Heart right ventricle (tissue), 16 donors: ENCODE results near the gene CELF4. TPM values are rescaled to one million over a fixed set of nuclear protein-coding genes. Genes with fewer than 3 reads are reported as not detected.

Source experiments
- ATAC-seq, 8 donors: fragments of 200-7000 bp; cut with Tn5 transposase; one replicate each; pipeline ENCODE4 v1.9.1; 2020; ENCODE audit warnings: mild to moderate bottlenecking in 8 of 8, moderate library complexity in 8 of 8, moderate number of reproducible peaks in 1 of 8
- DNase-seq, 2 donors: peaks; one replicate each; pipeline ENCODE4 v3.0.0-alpha.2; 2020
- H3K27ac ChIP-seq, 10 donors: fragments of 200-600 bp; sonication (generic) in 2 of 10; one replicate each; pipeline versions ENCODE4 v1.5.0 to v1.8.0; 2020 to 2022; ENCODE audit warnings: mild to moderate bottlenecking in 3 of 10
- H3K27me3 ChIP-seq, 7 donors: fragments of 200-600 bp; one replicate each; pipeline ENCODE4 v1.8.0; 2021 to 2022; ENCODE audit warnings: mild to moderate bottlenecking in 2 of 7
- H3K36me3 ChIP-seq, 9 donors: fragments of 200-600 bp; sonication (generic) in 1 of 9; one replicate each; pipeline versions ENCODE4 v1.5.0 to v1.8.0; 2020 to 2022; ENCODE audit warnings: mild to moderate bottlenecking in 2 of 9
- H3K4me1 ChIP-seq, 9 donors: fragments of 200-600 bp; sonication (generic) in 1 of 9; one replicate each; pipeline versions ENCODE4 v1.5.0 to v1.8.0; 2020 to 2022; ENCODE audit warnings: mild to moderate bottlenecking in 4 of 9
- H3K4me3 ChIP-seq, 10 donors: fragments of 200-600 bp; sonication (generic) in 2 of 10; one replicate each; pipeline versions ENCODE4 v1.5.0 to v1.8.0; 2020 to 2022; ENCODE audit warnings: mild to moderate bottlenecking in 7 of 10, moderate library complexity in 2 of 10
- H3K9me3 ChIP-seq, 11 donors: fragments of 200-600 bp in 10 of 11; sonication (generic) in 2 of 11; one replicate each; pipeline versions ENCODE4 v1.5.0 to v1.8.0; 2013 to 2022; ENCODE audit warnings: mild to moderate bottlenecking in 2 of 11, control low read depth in 1 of 11, moderate library complexity in 1 of 11
- WGBS, 2 donors: extraction: QIAGEN DNeasy Blood & Tissue Kit; methylation state at CpG; one replicate each; pipeline ENCODE4 v1.1.7; 2013; ENCODE audit warnings: inconsistent platforms in 1 of 2; 5-methylcytosine and 5-hydroxymethylcytosine counted together
- intact Hi-C, 10 donors: fragments of 100-400 bp; cut with DNase I; formaldehyde crosslinking; loops; one replicate each; pipeline versions ENCODE4 v1.11.1 to v1.14.2; 2022
- polyA plus RNA-seq, 2 donors: library from polyadenylated mRNA; stranded (reverse); fragments of 200-250 nt; gene quantifications; one replicate each; pipeline ENCODE4 v1.2.3, GENCODE V29; 2013
- total RNA-seq, 10 donors: library from RNA; stranded (reverse); fragmentation: NEBNext Ultra II Directional in 3 of 10; extraction: Animal tissue kit (Norgen Biotek cat#: 25700) in 3 of 10; gene quantifications; one replicate each; pipeline versions ENCODE4 v1.2.1 to v1.2.4, GENCODE V29; 2021 to 2023
- TF ChIP-seq, protein P1 (sequence below), 9 donors: fragments of 200-600 bp; sonication (generic) in 2 of 9; IDR thresholded peaks; one replicate each; pipeline versions ENCODE4 v1.5.0 to v1.8.0; 2021 to 2022; ENCODE audit warnings: antibody characterized with exemption in 9 of 9, mild to moderate bottlenecking in 5 of 9, moderate library complexity in 1 of 9
- donor health status: Arrhythmogenic right ventricular cardiomyopathy.
- donor health status: ischemic (EF 13 %, LVEDD 7.1; RV severe dilation, severe dysfunction).
- donor health status: healthy with polysubstance abuse.
- donor health status: DM: no; HTN: yes; CAD: no.
- donor health status: DM: no; HTN: no; CAD: no.
- donor health status: ischemic (EF 25% LVEDD 6.9; RV normal size, moderate dysfunction).
- donor health status: ischemic (EF 25% LVEDD 5.7; RV mildly dilated, moderate dysfunction).
- donor health status: healthy.
- donor health status: DM: yes; HTN: yes; CAD: no.
- donor health status: Ischemic cardiomyopathy.
- donor health status: ischemic (EF 35%, LVEDD 5.7; RV mildly dilated, moderate dysfunction).
- donor health status: nonischemic (EF 11% LVEDD 7.7; RV severe dilation, severe dysfunction).
- donor health status: DM: yes; HTN: yes; CAD: no.
- donor health status: PGD.
- donor health status: ischemic (EF 29% LVEDD 5.4; RV normal size, mild dysfunction).
- donor health status: nonischemic (EF 23%, LVEDD 6.1; RV moderate dilation, normal function).

CELF4 gene
- total and polyA plus RNA-seq, 12 donors = 0.07 to 1.2 (median 0.31) TPM; not detected in 1

DNA sequence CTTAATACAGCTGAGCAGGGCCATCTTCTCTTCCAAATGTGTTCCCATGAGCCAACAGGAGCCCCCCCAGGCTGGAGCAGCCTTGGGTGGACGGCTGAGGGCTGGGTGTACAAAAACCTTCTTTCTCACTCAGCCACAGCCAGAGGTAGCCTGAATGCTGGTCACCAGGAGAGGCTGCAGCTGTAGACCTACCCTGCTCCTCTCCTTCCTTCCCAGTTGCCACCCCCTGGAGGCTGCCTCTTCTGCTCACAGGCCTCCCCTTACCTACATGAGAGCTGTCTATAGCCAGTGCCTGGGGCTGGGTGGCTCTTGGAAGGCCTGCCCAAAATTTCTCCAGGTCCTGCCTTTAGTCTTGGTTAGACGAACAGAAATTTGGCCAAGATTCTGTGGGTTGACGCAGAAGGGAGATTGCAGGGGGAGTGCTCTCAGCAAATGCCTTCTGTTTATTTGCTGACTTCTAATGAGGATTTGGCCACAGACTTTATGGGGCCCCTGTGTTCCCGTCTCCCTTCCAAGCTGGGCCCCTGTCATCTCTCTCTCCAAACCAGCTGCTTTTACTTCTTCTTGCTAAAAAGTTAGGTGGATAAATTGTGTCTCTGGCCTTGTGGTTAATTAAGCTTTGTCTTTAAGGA is 18.3 kb downstream of the CELF4 start:
- Histone ChIP-seq H3K9me3 (no peaks in the 10 kb centered on the region), H3K27me3 (peaks cover 0 to 53% (median 25%) of the 10 kb centered on the region in 7 donors), H3K4me1 (no peaks in the 10 kb centered on the region), H3K4me3 (no peak overlapping the region), H3K36me3 (no peaks in the 10 kb centered on the region), H3K27ac (no peak overlapping the region)
- ATAC-seq (no peak), DNase-seq (no peak)
- WGBS, 2 donors = 70 to 73% methylated on average over 4 of the region's 4 CpGs
- intact Hi-C loops = no loop called here
- TF ChIP-seq, protein P1, sequence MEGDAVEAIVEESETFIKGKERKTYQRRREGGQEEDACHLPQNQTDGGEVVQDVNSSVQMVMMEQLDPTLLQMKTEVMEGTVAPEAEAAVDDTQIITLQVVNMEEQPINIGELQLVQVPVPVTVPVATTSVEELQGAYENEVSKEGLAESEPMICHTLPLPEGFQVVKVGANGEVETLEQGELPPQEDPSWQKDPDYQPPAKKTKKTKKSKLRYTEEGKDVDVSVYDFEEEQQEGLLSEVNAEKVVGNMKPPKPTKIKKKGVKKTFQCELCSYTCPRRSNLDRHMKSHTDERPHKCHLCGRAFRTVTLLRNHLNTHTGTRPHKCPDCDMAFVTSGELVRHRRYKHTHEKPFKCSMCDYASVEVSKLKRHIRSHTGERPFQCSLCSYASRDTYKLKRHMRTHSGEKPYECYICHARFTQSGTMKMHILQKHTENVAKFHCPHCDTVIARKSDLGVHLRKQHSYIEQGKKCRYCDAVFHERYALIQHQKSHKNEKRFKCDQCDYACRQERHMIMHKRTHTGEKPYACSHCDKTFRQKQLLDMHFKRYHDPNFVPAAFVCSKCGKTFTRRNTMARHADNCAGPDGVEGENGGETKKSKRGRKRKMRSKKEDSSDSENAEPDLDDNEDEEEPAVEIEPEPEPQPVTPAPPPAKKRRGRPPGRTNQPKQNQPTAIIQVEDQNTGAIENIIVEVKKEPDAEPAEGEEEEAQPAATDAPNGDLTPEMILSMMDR (IDR thresholded peaks at IDR 0.05) = no peak

DNA sequence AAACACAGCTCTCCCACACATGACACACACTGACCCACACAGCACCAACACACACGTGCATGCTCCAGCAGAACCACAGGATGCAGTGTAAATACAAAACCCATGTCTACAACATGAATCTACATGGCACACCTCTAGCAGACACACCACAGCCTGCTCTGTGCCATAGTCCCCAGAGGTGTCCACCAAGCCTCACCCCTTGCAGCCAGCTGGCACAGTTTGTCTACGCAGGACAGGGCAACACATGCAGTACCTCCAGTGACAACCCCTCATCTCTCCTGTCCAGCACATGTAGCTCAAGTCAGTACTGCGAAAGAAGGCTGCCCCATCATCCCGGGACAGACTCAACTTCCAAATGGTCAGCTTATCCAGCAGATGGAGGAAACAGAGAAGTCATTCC is 18.9 kb downstream of the CELF4 start:
- no peaks in the 10 kb centered on the region for H3K36me3 ChIP-seq
- WGBS, 2 donors = 63 to 64% methylated on average over 4 of the region's 4 CpGs
- DNase-seq = no peak
- intact Hi-C loops = no loop called here
- TF ChIP-seq, protein P1 (IDR thresholded peaks at IDR 0.05) = no peak
- H3K4me1 ChIP-seq = no peaks in the 10 kb centered on the region
- ATAC-seq = no peak
- H3K27ac ChIP-seq = no peak overlapping the region
- H3K27me3 ChIP-seq = peaks cover 0 to 51% (median 25%) of the 10 kb centered on the region in 7 donors
- no peak overlapping the region for H3K4me3 ChIP-seq
- no peaks in the 10 kb centered on the region for H3K9me3 ChIP-seq

DNA sequence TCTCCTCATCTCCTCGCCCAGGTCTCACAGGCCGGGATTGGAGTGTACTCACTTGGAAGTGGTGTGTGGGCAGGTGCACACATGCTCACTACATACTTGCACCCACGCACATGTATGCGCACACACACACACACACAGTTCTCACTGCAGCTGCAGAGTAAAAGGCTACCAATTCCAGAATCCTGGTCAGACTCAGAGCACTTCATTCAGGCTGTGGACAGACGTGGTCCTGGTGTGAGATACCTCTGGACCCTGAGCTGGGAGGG is 19.4 kb downstream of the CELF4 start:
- no peak for DNase-seq
- Histone ChIP-seq H3K4me3 (no peak overlapping the region), H3K9me3 (no peaks in the 10 kb centered on the region), H3K36me3 (no peaks in the 10 kb centered on the region), H3K27me3 (peaks cover 0 to 51% (median 22%) of the 10 kb centered on the region in 7 donors), H3K27ac (no peak overlapping the region), H3K4me1 (no peaks in the 10 kb centered on the region)
- ATAC-seq = no peak
- intact Hi-C loops = no loop called here
- 74 to 76% methylated on average over 5 of the region's 5 CpGs for WGBS, 2 donors
- TF ChIP-seq, protein P1 (IDR thresholded peaks at IDR 0.05) = no peak

DNA sequence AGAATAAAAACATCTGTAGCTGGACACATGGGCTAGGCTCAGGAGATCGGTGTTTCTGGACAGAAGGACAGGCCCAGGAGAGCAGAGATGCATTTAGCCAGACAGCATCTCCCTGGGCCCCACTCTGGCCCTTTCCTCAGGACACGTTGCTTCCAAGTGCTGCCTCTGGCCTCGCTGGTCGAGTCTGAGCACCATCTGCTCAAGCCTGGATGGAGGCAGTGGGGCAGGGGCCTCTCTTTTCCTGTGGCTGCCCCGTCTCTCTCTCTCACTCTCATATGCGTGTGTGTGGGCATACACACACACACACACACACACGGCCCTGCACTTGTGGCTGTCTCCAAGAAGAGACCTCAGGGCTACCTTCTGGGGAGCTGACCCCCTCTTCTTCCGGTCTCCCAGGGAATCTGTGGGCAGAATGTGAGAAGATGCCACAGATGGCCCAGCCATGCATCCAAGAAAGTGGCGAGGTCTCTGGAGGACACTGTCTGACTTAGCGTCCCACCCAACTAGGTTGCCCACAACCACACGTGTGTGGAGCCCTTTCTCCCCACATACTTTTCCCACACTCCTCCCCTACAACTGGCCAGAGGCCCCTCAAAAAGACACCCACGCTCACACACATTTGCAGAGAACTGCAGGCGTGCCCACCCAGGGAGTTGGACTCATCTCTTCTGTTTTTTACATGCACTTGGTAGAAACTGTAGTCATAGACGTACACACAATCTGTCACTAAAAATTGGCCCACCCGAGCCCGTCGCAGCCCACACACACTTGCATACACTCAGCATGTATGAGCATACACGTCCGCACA is 19.9 kb downstream of the CELF4 start:
- peaks cover 0 to 50% (median 24%) of the 10 kb centered on the region in 7 donors for H3K27me3 ChIP-seq
- WGBS, 2 donors = 77 to 78% methylated on average over 19 of the region's 19 CpGs
- peak in 1 of 8 donors; percentile 19 for ATAC-seq

More for the DNA sequence above, 19.9 kb downstream of the CELF4 start:
- no peak for DNase-seq
- Histone ChIP-seq H3K36me3 (no peaks in the 10 kb centered on the region), H3K9me3 (no peaks in the 10 kb centered on the region), H3K4me1 (no peaks in the 10 kb centered on the region), H3K27ac (no peak overlapping the region), H3K4me3 (no peak overlapping the region)
- TF ChIP-seq, protein P1 (IDR thresholded peaks at IDR 0.05) = no peak
- intact Hi-C loops = no loop called here
